Cardiac fibroblast (primary cell): ENCODE measurements around the gene PALLD.
A peak's percentile ranks its signal among the peaks of the same experiment; 100 is the strongest.
"Not testable (repeated sequence)": the region's sequence is repeated elsewhere in the genome, so short reads cannot be mapped to it uniquely, and the experiment has no call there.

Source experiments
- DNase-seq, 2 donors: peaks; one replicate each; pipeline versions ENCODE4 v3.0.0 to v3.0.0-alpha.2; 2010; ENCODE audit warnings: low read depth in 2 of 2
- H3K4me3 ChIP-seq, 2 donors: replicated peaks in 1 of 2; 1 replicate in 1 of 2; 2 replicates in 1 of 2; pipeline ENCODE4 v1.5.1; 2011; ENCODE audit warnings: low read depth in 2 of 2, low read length in 2 of 2, mild to moderate bottlenecking in 2 of 2, moderate library complexity in 1 of 2
- TF ChIP-seq, protein P1 (sequence below): IDR thresholded peaks from one replicate; pipeline ENCODE4 v1.5.1; 2011; ENCODE audit warnings: low read depth, mild to moderate bottlenecking, low read length, inconsistent platforms

Gene PALLD

DNA sequence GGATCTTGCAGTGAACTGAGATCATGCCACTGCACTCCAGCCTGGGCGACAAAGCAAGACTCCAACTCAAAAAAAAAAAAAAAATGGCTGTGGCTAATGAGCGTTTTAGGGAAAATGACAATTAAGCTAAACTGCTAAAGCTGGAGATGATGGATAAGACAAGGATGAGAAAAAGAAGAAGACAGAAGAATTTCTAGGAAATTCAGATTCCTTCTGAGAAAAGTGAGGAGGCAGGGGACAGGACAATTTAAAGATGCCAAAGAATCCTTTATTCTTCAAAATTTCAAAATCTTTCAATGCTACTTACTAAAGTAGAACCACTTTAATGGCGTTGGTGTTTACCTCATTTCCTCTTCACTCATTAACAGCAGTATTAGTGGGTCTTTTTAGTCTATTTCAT lies 7.7 kb downstream of the PALLD start:
- TF ChIP-seq, protein P1, sequence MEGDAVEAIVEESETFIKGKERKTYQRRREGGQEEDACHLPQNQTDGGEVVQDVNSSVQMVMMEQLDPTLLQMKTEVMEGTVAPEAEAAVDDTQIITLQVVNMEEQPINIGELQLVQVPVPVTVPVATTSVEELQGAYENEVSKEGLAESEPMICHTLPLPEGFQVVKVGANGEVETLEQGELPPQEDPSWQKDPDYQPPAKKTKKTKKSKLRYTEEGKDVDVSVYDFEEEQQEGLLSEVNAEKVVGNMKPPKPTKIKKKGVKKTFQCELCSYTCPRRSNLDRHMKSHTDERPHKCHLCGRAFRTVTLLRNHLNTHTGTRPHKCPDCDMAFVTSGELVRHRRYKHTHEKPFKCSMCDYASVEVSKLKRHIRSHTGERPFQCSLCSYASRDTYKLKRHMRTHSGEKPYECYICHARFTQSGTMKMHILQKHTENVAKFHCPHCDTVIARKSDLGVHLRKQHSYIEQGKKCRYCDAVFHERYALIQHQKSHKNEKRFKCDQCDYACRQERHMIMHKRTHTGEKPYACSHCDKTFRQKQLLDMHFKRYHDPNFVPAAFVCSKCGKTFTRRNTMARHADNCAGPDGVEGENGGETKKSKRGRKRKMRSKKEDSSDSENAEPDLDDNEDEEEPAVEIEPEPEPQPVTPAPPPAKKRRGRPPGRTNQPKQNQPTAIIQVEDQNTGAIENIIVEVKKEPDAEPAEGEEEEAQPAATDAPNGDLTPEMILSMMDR = no peak

DNA sequence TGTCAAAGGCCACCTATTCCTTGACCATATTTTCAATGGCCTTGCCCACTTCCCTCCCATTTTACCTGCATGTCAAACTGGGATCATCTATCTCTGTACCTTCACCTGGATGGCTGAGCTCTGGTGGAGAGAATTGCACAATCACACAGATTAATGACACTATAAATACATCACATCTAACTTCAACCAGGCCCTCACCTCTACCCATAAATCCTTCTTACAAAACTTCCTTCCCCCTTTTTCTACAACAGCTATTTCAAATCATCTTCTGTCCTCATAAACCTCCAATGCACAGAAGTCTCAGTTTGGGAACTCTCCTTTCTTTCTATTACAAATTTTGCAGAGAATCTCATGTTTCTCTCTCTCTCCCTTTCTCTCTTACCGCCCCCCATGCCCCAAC lies 9.2 kb downstream of the PALLD start:
- TF ChIP-seq, protein P1 = no peak
- H3K4me3 ChIP-seq = no peak overlapping the region
- no peak for DNase-seq

More for the DNA sequence above, 7.7 kb downstream of the PALLD start:
- no peak for DNase-seq
- H3K4me3 ChIP-seq = no peak overlapping the region

DNA sequence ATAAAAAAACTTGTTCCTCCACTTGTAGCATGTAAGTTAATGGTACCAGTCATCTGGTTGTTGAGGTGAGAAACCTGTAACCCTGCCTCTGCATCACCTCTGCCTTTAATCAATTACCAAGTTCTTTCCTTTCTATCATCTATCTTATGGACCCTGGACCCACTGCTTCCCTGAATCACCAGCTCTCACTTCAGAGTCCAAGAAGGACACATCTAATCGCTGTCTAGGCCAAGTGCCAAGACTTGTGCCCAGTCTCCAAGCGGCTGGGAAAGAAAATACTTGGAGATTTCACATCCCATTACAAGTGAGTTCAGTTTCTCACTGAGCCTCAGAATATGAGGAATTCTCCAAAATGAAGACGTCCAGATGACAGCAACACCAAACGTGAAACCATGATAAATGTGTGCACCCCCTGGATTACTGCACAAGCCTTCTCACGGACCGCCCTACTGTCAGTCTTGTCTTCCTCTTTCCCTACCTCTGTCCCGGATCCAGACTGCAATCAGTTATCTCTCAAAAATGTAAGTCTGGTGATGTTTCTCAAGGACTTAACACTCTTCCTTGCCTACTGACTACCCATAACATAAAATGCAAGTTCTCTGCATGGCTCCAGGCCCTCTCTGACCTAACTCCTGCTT lies 10.4 kb downstream of the PALLD start:
- TF ChIP-seq, protein P1 = no peak
- DNase-seq = no peak
- H3K4me3 ChIP-seq = no peak overlapping the region

DNA sequence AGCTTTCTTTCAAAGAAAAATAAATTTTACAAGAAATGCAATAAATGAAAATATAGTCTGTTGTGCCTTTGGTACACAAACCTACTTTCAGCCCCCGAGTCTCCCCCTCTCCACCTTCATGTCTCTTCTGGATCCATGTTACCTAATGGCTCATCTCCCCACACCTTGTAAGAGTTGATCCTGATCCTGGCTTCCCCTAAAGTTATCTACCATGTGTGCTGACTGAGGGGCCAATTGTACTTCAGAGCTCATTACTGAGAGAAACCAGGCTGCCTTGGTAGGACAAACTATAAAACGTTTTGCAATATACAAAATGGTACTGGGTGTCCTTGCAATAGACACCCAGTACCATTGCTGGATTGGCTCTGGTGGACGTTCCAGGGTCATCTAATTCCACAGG lies 11.8 kb downstream of the PALLD start:
- TF ChIP-seq, protein P1 = no peak
- DNase-seq = no peak
- no peak overlapping the region for H3K4me3 ChIP-seq

DNA sequence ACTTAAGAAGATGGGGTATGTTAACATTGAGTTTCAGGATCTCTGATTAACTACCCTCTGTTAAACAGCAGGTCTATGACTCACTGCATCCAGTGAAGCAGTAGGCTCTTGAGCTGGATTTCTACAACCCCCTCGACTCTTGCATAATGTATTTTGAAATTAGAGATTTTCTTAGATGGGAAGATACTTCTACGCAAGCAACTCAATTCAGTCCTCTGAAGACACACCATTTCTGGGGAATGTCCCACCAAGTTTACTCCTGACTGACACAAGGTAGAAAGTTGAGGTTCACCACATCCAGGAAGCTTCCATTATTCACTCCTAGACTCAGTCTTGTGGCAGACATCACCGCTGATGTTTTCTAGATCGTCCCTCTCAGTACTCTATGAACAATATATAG lies 12.9 kb downstream of the PALLD start:
- no peak overlapping the region for H3K4me3 ChIP-seq
- DNase-seq = peak; percentile 64 to 89
- TF ChIP-seq, protein P1 = no peak

DNA sequence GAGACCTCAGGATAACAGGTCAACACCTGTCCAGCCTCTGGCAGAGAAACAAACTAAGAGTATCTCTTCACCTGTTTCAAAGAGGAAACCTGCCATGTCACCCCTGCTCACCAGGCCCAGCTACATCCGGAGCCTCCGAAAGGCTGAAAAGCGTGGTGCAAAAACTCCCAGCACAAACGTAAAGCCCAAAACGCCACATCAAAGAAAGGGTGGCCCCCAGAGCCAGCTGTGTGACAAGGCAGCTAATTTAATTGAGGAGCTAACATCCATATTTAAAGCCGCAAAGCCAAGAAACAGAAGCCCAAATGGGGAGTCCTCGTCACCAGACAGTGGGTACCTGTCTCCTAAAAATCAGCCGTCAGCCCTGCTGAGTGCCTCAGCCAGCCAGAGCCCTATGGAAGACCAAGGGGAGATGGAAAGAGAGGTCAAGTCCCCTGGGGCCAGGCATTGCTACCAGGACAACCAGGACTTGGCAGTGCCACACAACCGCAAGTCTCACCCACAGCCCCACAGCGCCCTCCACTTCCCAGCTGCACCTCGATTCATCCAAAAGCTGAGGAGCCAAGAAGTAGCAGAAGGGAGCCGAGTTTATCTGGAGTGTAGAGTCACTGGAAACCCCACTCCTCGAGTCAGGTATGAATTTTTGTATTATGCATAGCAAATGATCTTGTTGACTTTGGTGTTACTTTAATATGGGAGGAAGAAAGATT lies 15.1 kb downstream of the PALLD start:
- H3K4me3 ChIP-seq = no peak overlapping the region
- no peak for DNase-seq
- TF ChIP-seq, protein P1 = no peak

DNA sequence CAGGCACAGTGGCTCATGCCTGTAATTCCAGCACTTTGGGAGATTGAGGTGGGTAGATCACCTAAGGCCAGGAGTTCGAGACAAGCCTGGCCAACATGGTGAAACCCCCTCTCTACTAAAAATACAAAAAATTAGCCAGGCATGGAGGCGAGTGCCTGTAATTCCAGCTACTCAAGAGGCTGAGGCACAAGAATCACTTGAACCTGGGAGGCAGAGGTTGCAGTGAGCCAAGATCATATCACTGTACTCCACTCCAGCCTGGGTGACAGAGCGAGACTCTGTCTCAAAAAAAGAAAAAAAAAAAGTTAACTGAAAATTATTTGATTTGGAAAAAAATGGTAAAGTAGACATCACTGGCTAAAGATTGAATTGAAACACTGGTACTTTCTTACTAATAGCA lies 17.0 kb downstream of the PALLD start:
- DNase-seq, H3K4me3 ChIP-seq: not testable (repeated sequence)
